ENCODE data around the gene TOE1. TPM values are rescaled to one million over a fixed set of nuclear protein-coding genes. Genes with fewer than 3 reads are reported as not detected.
"Not testable (repeated sequence)": the region's sequence is repeated elsewhere in the genome, so short reads cannot be mapped to it uniquely, and the experiment has no call there.

The TOE1 gene
- polyA plus RNA-seq = 1 to 10 TPM; 4.4 to 8.0 TPM

DNA sequence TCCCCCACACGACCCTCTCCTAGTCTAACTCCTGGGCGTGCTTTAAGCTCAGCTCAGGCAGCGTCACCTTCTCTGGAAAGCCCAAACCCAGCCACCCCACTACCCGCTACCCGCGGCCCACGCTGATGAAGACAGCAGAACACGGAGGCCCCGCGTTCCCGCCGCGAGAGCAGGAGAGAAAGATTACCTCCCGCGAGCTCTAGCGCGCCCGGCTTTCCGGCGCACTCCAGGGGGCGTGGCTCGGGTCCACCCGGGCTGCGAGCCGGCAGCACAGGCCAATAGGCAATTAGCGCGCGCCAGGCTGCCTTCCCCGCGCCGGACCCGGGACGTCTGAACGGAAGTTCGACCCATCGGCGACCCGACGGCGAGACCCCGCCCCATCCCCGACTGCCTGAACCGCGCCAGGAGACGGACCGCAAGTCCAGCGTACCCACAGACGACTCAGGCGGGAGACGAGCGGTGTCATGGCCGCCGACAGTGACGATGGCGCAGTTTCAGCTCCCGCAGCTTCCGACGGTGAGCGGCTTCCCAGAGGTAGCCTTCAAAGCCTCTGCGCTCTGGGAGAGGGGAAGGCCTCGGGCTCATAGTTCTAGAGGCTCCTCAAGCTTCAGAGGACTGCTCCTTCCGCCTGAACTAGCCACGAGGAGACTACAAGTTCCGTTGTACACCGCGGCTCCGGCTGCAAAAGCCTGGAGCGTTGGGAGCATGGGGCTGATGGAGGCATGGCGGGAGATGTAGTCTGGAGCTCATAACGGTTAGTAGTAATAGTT is at the start of gene TOE1, which contains the start of gene MUTYH:
TSS of gene TOE1 (plus strand) at position 382 of the 770 bp plus-strand sequence. CDS start at position 465, 83 bp downstream.
TSS of gene MUTYH (minus strand) at position 652 of the 770 bp plus-strand sequence. CDS start 5,935 bp downstream, outside the sequence.
- peak within 1 kb of the TSS; percentile 70 to 86 for H3K4me3 ChIP-seq (ENCODE audit: low read depth in 1 of 2, low read length in 2 of 2)
- H3K27me3 ChIP-seq (ENCODE audit: control insufficient read depth in 1 of 2, insufficient read depth in 2 of 2, low read length in 2 of 2) = no peaks in the 10 kb centered on the region
- peaks cover 22 to 25% of the 10 kb centered on the region in 2 donors for H3K36me3 ChIP-seq (ENCODE audit: control insufficient read depth in 2 of 2, insufficient read depth in 2 of 2, low read length in 1 of 2)
- WGBS, 2 donors = 1% methylated on average over 69 to 70 of the region's 70 CpGs
- no peaks in the 10 kb centered on the region for H3K9me3 ChIP-seq (ENCODE audit: control insufficient read depth in 2 of 2, insufficient read depth in 1 of 2, low read depth in 1 of 2, low read length in 1 of 2)
- peak within 1 kb of the TSS; percentile 90 to 99 for H3K27ac ChIP-seq (ENCODE audit: low read depth in 2 of 2, low read length in 1 of 2)
- H3K4me1 ChIP-seq (ENCODE audit: control insufficient read depth in 2 of 2, insufficient read depth in 2 of 2, low read length in 1 of 2) = peaks cover 3 to 6% of the 10 kb centered on the region in 2 donors

GRCh38 chr1:45291002-45291401 is 49.0 kb upstream of the TOE1 start:
- 78 to 82% methylated on average over 6 of the region's 6 CpGs for WGBS, 2 donors
- H3K4me3 ChIP-seq (ENCODE audit: low read depth in 1 of 2, low read length in 2 of 2) = not testable (repeated sequence)

GRCh38 chr1:45291716-45292115 is 48.3 kb upstream of the TOE1 start:
- Histone ChIP-seq H3K4me1 (ENCODE audit: control insufficient read depth in 2 of 2, insufficient read depth in 2 of 2, low read length in 1 of 2) (no peaks in the 10 kb centered on the region), H3K36me3 (ENCODE audit: control insufficient read depth in 2 of 2, insufficient read depth in 2 of 2, low read length in 1 of 2) (no peaks in the 10 kb centered on the region), H3K27me3 (ENCODE audit: control insufficient read depth in 1 of 2, insufficient read depth in 2 of 2, low read length in 2 of 2) (no peaks in the 10 kb centered on the region), H3K9me3 (ENCODE audit: control insufficient read depth in 2 of 2, insufficient read depth in 1 of 2, low read depth in 1 of 2, low read length in 1 of 2) (no peaks in the 10 kb centered on the region), H3K4me3 (ENCODE audit: low read depth in 1 of 2, low read length in 2 of 2) (no peak overlapping the region), H3K27ac (ENCODE audit: low read depth in 2 of 2, low read length in 1 of 2) (no peak overlapping the region)
- WGBS, 2 donors = 61 to 76% methylated on average over 2 of the region's 2 CpGs

More at GRCh38 chr1:45291002-45291401, 49.0 kb upstream of the TOE1 start:
- H3K9me3 ChIP-seq (ENCODE audit: control insufficient read depth in 2 of 2, insufficient read depth in 1 of 2, low read depth in 1 of 2, low read length in 1 of 2); H3K36me3 ChIP-seq (ENCODE audit: control insufficient read depth in 2 of 2, insufficient read depth in 2 of 2, low read length in 1 of 2); H3K4me1 ChIP-seq (ENCODE audit: control insufficient read depth in 2 of 2, insufficient read depth in 2 of 2, low read length in 1 of 2); H3K27me3 ChIP-seq (ENCODE audit: control insufficient read depth in 1 of 2, insufficient read depth in 2 of 2, low read length in 2 of 2); H3K27ac ChIP-seq (ENCODE audit: low read depth in 2 of 2, low read length in 1 of 2): not testable (repeated sequence)

DNA sequence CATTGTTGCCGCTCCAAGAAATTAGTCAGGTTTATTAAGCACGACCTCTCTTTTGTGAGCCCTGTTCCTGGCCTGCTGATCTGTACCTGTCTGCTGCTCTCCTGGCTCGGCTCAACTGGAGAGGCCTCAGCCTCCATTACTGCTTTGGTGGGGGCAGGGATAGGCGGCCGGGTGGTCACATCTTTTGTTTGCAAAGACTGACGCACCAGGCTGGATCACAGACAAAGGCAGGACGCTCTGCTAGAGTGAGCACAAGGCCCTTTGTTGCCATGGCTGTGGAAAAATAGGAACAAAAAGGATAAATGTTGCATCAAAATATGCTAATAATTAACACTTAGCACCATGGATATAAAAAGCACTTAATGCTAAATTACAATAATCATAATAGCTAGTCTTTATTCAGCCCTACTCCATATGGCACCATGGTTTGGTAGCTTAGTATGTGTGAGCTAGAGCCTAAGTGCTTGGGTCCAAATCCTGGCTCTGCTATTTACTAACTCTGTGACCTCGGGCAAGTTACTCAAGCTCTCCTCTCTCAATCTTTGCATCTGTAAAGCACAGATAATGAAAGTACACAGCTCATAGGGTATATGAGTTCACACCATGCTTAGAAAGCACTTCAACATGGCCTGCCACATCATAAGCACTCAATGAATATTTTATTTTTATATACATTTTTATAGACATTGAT is 42.2 kb upstream of the TOE1 start:
- Histone ChIP-seq H3K36me3 (ENCODE audit: control insufficient read depth in 2 of 2, insufficient read depth in 2 of 2, low read length in 1 of 2) (no peaks in the 10 kb centered on the region), H3K27ac (ENCODE audit: low read depth in 2 of 2, low read length in 1 of 2) (no peak overlapping the region), H3K27me3 (ENCODE audit: control insufficient read depth in 1 of 2, insufficient read depth in 2 of 2, low read length in 2 of 2) (no peaks in the 10 kb centered on the region), H3K4me3 (ENCODE audit: low read depth in 1 of 2, low read length in 2 of 2) (no peak overlapping the region), H3K9me3 (ENCODE audit: control insufficient read depth in 2 of 2, insufficient read depth in 1 of 2, low read depth in 1 of 2, low read length in 1 of 2) (no peaks in the 10 kb centered on the region), H3K4me1 (ENCODE audit: control insufficient read depth in 2 of 2, insufficient read depth in 2 of 2, low read length in 1 of 2) (no peaks in the 10 kb centered on the region)
- WGBS, 2 donors = 76 to 77% methylated on average over 8 of the region's 8 CpGs

DNA sequence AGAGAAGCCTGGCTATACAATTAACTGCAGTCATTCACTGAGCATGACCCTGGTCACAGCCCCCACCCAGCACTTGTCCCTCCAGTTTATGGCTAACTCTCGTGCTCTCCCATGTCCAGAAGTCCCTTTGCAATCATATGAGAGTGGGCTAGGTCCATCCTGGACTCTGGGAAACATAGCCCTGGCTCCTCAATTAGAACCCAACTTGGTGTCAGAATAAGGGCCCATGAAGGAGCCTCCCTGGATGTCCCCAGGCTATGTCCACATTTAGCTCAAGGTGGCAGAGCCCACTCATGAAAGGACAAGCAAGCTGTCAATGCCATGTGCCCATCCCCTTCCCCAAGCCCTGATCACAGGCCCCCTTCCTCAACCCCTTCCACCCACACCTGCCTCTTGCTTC is 40.7 kb upstream of the TOE1 start:
- no peaks in the 10 kb centered on the region for H3K9me3 ChIP-seq (ENCODE audit: control insufficient read depth in 2 of 2, insufficient read depth in 1 of 2, low read depth in 1 of 2, low read length in 1 of 2)
- no peaks in the 10 kb centered on the region for H3K4me1 ChIP-seq (ENCODE audit: control insufficient read depth in 2 of 2, insufficient read depth in 2 of 2, low read length in 1 of 2)
- WGBS, 2 donors = 68 to 83% methylated on average over 1 of the region's 1 CpG

GRCh38 chr1:45299981-45300668 is 39.8 kb upstream of the TOE1 start:
- 8 to 9% methylated on average over 4 of the region's 4 CpGs for WGBS, 2 donors
- Histone ChIP-seq H3K4me3 (ENCODE audit: low read depth in 1 of 2, low read length in 2 of 2) (no peak overlapping the region), H3K4me1 (ENCODE audit: control insufficient read depth in 2 of 2, insufficient read depth in 2 of 2, low read length in 1 of 2) (peaks cover 2 to 4% of the 10 kb centered on the region in 2 donors), H3K36me3 (ENCODE audit: control insufficient read depth in 2 of 2, insufficient read depth in 2 of 2, low read length in 1 of 2) (no peaks in the 10 kb centered on the region), H3K9me3 (ENCODE audit: control insufficient read depth in 2 of 2, insufficient read depth in 1 of 2, low read depth in 1 of 2, low read length in 1 of 2) (no peaks in the 10 kb centered on the region), H3K27ac (ENCODE audit: low read depth in 2 of 2, low read length in 1 of 2) (no peak overlapping the region), H3K27me3 (ENCODE audit: control insufficient read depth in 1 of 2, insufficient read depth in 2 of 2, low read length in 2 of 2) (no peaks in the 10 kb centered on the region)

More for the DNA sequence above, 40.7 kb upstream of the TOE1 start:
- H3K36me3 ChIP-seq (ENCODE audit: control insufficient read depth in 2 of 2, insufficient read depth in 2 of 2, low read length in 1 of 2) = no peaks in the 10 kb centered on the region
- H3K27me3 ChIP-seq (ENCODE audit: control insufficient read depth in 1 of 2, insufficient read depth in 2 of 2, low read length in 2 of 2) = no peaks in the 10 kb centered on the region
- H3K4me3 ChIP-seq (ENCODE audit: low read depth in 1 of 2, low read length in 2 of 2) = no peak overlapping the region
- H3K27ac ChIP-seq (ENCODE audit: low read depth in 2 of 2, low read length in 1 of 2) = no peak overlapping the region

DNA sequence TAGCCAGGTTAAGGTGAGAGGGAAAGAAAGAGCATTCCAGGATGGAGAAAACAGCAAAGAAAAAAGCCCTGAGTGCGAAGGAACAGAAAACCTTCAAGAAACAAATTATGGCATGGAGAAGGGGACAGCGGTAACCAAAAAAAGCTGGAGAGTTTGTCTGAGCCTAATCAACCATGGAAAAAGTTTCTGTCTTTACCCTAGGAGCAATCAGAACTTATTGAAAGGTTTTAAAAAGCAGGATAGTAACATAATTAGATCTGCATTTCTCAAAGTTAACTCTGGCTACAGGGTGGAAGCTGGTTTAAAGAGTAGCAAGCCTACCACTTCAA is 39.3 kb upstream of the TOE1 start:
- H3K27ac ChIP-seq (ENCODE audit: low read depth in 2 of 2, low read length in 1 of 2) = no peak overlapping the region
- 74 to 80% methylated on average over 2 of the region's 2 CpGs for WGBS, 2 donors
- no peaks in the 10 kb centered on the region for H3K27me3 ChIP-seq (ENCODE audit: control insufficient read depth in 1 of 2, insufficient read depth in 2 of 2, low read length in 2 of 2)
- peaks cover 2 to 4% of the 10 kb centered on the region in 2 donors for H3K4me1 ChIP-seq (ENCODE audit: control insufficient read depth in 2 of 2, insufficient read depth in 2 of 2, low read length in 1 of 2)
- H3K9me3 ChIP-seq (ENCODE audit: control insufficient read depth in 2 of 2, insufficient read depth in 1 of 2, low read depth in 1 of 2, low read length in 1 of 2) = no peaks in the 10 kb centered on the region
- no peak overlapping the region for H3K4me3 ChIP-seq (ENCODE audit: low read depth in 1 of 2, low read length in 2 of 2)
- no peaks in the 10 kb centered on the region for H3K36me3 ChIP-seq (ENCODE audit: control insufficient read depth in 2 of 2, insufficient read depth in 2 of 2, low read length in 1 of 2)

GRCh38 chr1:45302505-45303150 is 37.3 kb upstream of the TOE1 start:
- H3K4me3 ChIP-seq (ENCODE audit: low read depth in 1 of 2, low read length in 2 of 2) = peak overlapping the region; percentile 46 to 48
- whole genome bisulfite sequencing, 2 donors = 82% methylated on average over 16 of the region's 16 CpGs
- no peaks in the 10 kb centered on the region for H3K9me3 ChIP-seq (ENCODE audit: control insufficient read depth in 2 of 2, insufficient read depth in 1 of 2, low read depth in 1 of 2, low read length in 1 of 2)
- peaks cover 2 to 4% of the 10 kb centered on the region in 2 donors for H3K4me1 ChIP-seq (ENCODE audit: control insufficient read depth in 2 of 2, insufficient read depth in 2 of 2, low read length in 1 of 2)
- H3K27ac ChIP-seq (ENCODE audit: low read depth in 2 of 2, low read length in 1 of 2) = peak overlapping the region in 1 of 2 donors; percentile 83
- no peaks in the 10 kb centered on the region for H3K36me3 ChIP-seq (ENCODE audit: control insufficient read depth in 2 of 2, insufficient read depth in 2 of 2, low read length in 1 of 2)
- H3K27me3 ChIP-seq (ENCODE audit: control insufficient read depth in 1 of 2, insufficient read depth in 2 of 2, low read length in 2 of 2) = no peaks in the 10 kb centered on the region
